ENCODE data around the gene RAC2. TPM values are rescaled to one million over a fixed set of nuclear protein-coding genes. Genes with fewer than 3 reads are reported as not detected.

RAC2 gene
- total RNA-seq, 4 donors from 2014 or later = 1.9 to 3.9 (median 3.0) TPM

GRCh38 chr22:37182949-37183245 is 61.2 kb downstream of the RAC2 start:
- TF ChIP-seq EP300 (IDR thresholded peaks at IDR 0.05) (no peak), POLR2AphosphoS5 (IDR thresholded peaks at IDR 0.05) (no peak), POLR2A (IDR thresholded peaks at IDR 0.05) (no peak)
- TF ChIP-seq, protein P1, sequence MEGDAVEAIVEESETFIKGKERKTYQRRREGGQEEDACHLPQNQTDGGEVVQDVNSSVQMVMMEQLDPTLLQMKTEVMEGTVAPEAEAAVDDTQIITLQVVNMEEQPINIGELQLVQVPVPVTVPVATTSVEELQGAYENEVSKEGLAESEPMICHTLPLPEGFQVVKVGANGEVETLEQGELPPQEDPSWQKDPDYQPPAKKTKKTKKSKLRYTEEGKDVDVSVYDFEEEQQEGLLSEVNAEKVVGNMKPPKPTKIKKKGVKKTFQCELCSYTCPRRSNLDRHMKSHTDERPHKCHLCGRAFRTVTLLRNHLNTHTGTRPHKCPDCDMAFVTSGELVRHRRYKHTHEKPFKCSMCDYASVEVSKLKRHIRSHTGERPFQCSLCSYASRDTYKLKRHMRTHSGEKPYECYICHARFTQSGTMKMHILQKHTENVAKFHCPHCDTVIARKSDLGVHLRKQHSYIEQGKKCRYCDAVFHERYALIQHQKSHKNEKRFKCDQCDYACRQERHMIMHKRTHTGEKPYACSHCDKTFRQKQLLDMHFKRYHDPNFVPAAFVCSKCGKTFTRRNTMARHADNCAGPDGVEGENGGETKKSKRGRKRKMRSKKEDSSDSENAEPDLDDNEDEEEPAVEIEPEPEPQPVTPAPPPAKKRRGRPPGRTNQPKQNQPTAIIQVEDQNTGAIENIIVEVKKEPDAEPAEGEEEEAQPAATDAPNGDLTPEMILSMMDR (IDR thresholded peaks at IDR 0.05) = no peak
- Histone ChIP-seq H3K36me3 (no peaks in the 10 kb centered on the region), H3K27me3 (no peaks in the 10 kb centered on the region), H3K4me1 (peaks cover 42% of the 10 kb centered on the region), H3K4me3 (no peak overlapping the region), H3K9me3 (no peaks in the 10 kb centered on the region), H3K27ac (no peak overlapping the region)
- DNase-seq (ENCODE audit: low spot score in 2 of 2) = peak in 1 of 2 donors; percentile 42
- 75% methylated on average over 3 of the region's 3 CpGs for WGBS

- H3K9me3 ChIP-seq = no peaks in the 10 kb centered on the region
- H3K27me3 ChIP-seq = no peaks in the 10 kb centered on the region
- H3K4me1 ChIP-seq = peaks cover 42% of the 10 kb centered on the region
- H3K36me3 ChIP-seq = no peaks in the 10 kb centered on the region
- H3K27ac ChIP-seq = no peak overlapping the region
- TF ChIP-seq, protein P1 (IDR thresholded peaks at IDR 0.05) = no peak
- no peak for TF ChIP-seq POLR2A (IDR thresholded peaks at IDR 0.05)
- TF ChIP-seq EP300 (IDR thresholded peaks at IDR 0.05) = no peak
- TF ChIP-seq POLR2AphosphoS5 (IDR thresholded peaks at IDR 0.05) = no peak
- WGBS = 82% methylated on average over 32 of the region's 37 CpGs
- peak in 1 of 2 donors; percentile 53 for DNase-seq (ENCODE audit: low spot score in 2 of 2)
- no peak overlapping the region for H3K4me3 ChIP-seq
Measured at GRCh38 chr22:37182101-37182948, 61.7 kb downstream of the RAC2 start.

GRCh38 chr22:37181681-37182080 is 62.4 kb downstream of the RAC2 start:
- no peak overlapping the region for H3K27ac ChIP-seq
- DNase-seq (ENCODE audit: low spot score in 2 of 2) = no peak
- H3K36me3 ChIP-seq = no peaks in the 10 kb centered on the region
- WGBS = 90% methylated on average over 4 of the region's 4 CpGs
- TF ChIP-seq EP300 (IDR thresholded peaks at IDR 0.05) = no peak
- TF ChIP-seq, protein P1 (IDR thresholded peaks at IDR 0.05) = no peak
- H3K27me3 ChIP-seq = no peaks in the 10 kb centered on the region
- H3K9me3 ChIP-seq = no peaks in the 10 kb centered on the region
- peaks cover 42% of the 10 kb centered on the region for H3K4me1 ChIP-seq
- H3K4me3 ChIP-seq = no peak overlapping the region

GRCh38 chr22:37180531-37181231 is 63.4 kb downstream of the RAC2 start:
- Histone ChIP-seq H3K9me3 (no peaks in the 10 kb centered on the region), H3K4me3 (no peak overlapping the region), H3K27me3 (no peaks in the 10 kb centered on the region), H3K4me1 (peaks cover 49% of the 10 kb centered on the region), H3K27ac (no peak overlapping the region), H3K36me3 (no peaks in the 10 kb centered on the region)
- DNase-seq (ENCODE audit: low spot score in 2 of 2) = peak in 1 of 2 donors; percentile 48
- TF ChIP-seq POLR2A (IDR thresholded peaks at IDR 0.05) (no peak), POLR2AphosphoS5 (IDR thresholded peaks at IDR 0.05) (no peak), EP300 (IDR thresholded peaks at IDR 0.05) (no peak)
- TF ChIP-seq, protein P1 (IDR thresholded peaks at IDR 0.05) = no peak
- WGBS = 89% methylated on average over 8 of the region's 15 CpGs
